HG03064 (cell line): Measurements from ENCODE around the gene SNX10.

Experiments used
- ATAC-seq: cut with Tn5 transposase; IDR thresholded peaks from one replicate; pipeline ENCODE4 v1.9.1; 2021; ENCODE audit warnings: low read depth; ENCODE audit not compliant: unreplicated experiment

SNX10 gene

DNA sequence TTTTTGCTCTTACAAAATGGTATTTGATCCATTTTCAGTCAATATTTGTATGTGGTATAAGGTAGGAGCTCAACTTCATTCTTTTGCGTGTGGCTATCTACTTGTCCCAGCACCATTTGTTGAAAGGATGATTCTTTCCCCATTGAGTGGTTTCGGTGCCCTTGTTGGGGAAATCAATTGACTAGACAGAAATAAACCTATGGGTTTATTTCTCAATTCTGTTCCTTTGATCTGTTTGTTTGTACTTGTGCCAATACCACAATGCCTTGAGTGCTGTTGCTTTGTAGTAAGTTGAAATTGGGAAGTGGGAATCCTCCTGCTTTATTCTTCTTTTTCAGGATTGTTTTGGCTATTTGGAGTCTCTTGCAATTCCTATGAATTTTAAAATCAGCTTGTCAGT lies 41.0 kb downstream of the SNX10 start:
- ATAC-seq = no peak

DNA sequence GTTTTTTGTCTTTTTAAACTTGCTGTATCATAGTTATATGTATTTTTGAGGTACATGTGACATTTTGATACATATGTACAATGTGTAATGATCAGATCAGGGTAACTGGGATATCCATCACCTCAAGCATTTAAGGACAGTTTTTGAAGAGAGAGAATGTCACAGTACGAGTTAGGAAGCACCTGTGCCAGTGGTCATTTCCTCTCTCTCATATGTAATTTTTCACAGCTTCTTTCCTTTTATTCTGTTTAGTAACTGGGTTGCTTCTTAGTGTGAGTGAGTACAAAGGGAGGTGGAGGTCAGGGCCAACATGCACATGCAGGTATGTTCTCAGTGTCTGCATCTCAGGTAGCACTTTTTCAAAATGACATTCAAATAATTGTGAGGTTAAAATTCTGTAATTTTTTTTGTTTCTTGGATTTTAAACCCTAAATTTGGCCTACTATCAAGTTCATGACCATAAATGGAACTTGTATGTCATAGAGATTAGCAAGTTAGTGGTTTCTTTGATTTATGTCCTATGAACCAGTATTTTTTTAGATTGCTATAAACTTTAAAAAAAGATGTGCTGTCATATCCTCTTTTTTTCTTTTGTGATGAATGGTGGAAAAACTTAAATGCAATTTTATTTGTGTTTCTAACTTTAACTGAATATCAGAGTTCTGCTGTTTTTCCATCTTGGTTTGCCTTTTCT lies 42.7 kb downstream of the SNX10 start:
- ATAC-seq = no peak

DNA sequence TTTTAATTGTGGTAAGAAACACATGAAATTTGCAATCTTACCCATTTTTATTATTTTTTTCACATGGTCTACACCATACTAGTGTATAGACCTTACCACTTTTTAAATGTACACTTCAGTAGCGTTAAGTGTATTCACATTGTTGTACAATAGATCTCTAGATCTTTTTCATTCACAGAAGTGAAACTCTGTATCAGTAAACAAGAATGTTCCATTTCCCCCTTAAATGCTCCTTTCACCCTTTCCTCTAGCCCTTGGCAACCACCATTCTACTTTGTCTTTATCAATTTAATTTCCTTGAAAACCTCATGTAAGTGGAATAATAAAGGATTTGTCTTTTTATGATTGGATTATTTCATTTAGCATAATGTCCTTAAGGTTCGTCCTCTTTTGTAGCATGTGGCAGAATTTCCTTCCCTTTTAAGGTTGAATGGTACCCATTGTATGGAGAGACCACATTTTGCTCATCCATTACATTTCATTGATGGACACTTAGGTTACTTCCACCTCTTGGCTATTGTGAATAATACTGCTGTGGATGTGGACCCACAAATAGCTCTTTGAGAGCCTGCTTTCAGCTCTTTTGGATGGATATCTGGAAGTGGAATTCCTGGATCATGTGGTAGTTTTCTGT lies 45.7 kb downstream of the SNX10 start:
- no peak for ATAC-seq

DNA sequence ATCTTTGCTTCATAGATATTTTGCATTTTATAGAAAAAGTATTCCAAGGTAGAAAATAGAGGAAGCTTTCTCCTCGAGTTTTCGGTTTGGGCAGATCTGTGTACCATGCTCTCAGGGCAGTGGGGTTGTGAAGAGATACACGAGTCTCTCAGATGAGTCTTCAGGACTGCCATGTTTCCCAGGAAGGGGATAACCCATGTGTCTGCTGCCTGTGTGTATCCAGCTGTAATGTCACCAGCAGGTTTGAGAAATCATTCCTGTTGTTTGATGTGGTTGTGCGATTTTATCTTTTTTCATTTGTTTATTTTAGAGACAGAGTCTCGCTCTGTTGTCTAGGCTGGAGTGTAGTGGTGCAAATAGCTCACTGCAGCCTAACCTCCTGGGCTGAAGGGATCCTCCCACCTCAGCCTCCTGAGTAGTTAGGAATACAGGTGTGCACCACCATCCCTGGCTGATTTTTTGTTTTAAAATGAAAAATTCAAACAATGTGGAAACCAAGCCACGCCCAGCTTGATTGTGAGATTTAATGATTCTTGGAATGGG lies 48.9 kb downstream of the SNX10 start:
- ATAC-seq = no peak

DNA sequence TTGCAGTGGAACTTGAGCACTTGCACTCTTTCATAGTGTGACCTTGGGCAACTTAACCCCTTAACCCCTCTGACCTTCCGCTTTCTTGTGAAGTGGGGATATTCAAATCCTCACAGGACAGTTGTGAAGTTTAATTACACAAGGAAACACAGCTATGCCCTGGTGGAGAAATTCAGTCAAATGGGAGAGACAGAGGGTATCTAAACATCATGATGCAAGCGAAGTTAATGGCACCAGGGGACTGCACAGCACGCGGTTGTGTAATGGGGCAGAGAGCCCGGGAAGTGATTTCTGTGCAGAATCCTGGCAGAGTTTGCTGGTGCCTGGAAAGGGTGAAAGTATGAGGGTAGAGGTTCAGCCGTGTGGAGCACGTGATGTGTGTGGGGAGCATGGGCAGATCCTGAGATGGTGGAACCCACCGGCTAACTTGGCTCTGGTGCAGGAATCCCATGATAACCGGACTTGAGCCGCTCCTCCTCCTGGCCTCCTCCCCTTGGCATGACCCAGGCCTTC lies 51.7 kb downstream of the SNX10 start:
- ATAC-seq = no peak

DNA sequence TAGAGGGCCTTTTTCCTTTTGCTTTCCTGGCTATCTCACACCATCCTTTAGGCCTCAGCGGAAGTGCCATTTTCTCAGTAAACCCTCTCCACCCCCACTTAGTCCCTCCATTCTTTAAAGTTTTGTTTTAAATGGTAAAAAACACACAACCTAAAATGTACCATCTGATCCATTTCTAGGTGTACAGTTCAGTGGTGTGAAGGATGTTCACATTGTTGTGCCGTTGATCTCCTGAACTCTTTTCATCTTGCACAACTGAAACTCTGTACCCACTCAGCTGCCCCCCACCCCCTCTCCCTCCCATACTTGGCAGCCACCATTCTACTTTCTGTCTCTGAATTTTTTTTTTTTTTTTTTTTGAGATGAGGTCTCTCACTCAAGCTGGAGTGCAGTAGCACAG lies 52.2 kb downstream of the SNX10 start:
- no peak for ATAC-seq

DNA sequence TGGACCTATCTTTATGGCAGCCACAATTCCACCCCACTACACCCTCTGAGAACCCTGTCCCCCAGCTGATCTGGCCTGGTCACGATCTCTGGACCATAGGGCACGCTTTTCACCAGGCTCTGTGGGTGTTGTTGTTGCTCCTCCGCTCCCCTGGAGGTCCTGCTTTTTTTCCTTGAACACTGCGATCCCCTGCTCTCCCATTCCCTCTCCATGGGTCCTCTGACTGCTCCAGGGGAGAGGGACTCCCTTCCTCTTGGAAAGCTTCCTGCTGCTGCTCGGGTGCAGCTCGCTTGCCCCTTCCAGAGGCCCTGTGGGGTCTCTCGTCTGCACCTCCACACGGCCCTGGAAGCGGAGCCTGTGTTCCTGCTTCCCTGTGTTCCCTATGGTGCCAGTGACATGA lies 53.5 kb downstream of the SNX10 start:
- ATAC-seq = no peak

DNA sequence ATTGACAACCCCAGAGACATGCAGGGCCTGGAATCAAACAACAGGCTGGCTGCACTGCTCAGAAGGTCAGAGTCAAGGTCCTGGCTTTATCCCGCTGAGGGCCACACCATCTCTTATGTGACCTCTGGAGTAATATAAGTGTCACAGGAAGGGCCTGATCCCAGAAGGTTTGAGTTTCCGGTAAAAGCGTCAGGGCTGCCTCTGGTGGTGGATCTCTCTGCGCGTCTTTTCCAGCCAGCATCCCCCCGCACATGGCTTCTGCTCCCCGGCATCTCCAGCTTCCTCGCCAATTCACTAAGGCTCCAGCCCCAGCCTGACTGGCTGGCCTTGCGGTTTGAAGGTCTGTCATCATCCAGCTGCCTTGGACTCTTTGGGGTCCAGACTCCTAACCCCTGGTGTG lies 54.2 kb downstream of the SNX10 start:
- ATAC-seq = no peak

DNA sequence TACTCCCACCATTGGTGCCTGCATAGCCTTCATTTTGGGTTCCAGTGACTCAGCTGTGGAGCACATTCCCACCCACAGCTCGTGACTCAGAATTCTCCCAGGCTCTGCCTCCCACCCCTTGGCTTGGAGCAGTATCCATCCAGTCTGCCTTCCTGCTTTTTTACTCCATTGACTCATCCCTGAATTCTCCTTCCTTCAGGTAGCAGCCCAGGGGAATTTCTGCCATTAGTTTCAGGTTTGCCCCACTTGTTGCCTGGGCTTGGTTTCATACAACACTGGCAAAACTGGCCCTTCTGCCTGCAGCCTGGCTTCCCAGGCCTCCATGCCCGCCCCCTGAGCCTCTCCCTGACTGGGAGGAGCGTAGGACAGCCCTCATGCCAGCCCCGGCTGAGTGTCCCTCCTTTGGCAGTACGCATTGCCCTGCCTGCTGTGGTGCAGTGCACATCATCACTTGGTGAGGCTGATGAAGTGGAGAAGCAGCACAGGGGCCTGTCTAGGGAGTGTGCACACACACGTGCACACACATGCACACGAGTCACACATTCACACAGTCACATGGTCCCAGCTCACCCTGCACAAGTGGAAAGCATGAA lies 55.0 kb downstream of the SNX10 start:
- no peak for ATAC-seq

DNA sequence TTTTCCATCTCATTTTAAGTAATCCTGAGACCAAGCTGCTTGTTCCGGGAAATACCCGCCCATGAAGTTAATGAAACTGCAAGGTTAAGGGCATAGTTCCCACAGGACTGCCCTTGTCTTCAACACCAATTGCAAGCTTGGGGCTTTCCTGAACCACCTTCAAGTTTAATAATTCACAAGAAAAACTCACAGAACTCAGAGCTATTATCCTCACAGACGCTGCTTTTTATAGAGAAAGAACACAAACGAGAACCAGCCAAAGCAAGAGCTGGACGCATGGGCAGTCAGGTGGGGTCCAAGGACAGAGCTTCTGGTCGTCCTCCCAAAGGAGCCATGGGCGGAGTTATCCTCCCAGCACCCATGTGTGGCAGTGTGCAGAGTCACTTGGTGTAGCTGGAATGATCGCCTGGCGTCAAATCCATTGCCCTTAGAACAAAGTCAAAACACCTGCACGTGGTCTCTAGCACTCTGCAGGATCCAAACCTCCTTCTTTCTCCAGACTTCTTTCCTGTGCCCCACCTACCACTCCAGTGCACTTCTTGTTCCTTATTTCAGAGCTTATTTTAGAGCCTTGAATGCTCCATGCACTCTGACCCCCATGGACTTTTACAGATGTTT lies 56.7 kb downstream of the SNX10 start:
- ATAC-seq = peak; percentile 66

DNA sequence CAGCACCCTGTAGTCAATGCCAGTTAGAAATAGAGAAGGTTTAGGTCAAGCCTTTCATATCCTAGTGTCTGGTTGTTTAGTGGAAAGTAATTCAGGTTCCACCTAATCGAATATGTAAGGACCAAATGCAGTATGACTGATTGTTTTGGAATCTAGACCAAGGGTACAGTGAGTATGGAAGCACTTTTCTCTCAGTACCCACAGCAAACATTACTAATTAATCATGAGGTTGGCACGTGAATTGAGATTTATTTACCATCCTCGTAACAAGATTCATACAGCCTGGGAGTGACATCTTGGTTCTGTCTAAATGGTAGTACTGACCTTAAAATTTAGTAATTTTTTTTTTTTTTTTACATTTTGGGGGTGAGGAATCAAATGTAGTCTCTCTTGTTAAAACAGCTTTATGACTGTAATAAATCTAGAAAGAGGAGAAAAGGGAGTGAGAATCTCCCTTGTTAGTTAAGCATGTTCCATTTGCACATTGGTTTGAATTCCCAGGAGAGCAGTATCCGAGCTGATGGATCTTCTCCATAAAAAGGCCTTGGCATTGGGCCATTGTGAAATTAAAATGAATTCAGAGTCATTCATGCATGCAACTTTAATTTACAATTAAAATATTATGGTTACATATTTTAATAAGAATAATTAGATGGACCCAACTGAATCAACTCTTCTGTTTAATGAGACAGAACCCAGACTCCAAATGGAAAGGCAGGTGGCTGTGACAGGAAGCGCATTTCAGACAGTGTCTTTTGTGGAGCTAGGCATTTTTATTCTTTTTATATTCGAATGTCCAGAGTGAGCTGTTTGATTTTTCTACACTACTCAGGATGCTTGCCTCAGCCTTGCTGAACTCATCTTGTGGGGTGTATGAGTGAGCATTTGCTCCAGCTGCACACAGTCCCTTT lies 57.6 kb downstream of the SNX10 start:
- ATAC-seq = no peak

DNA sequence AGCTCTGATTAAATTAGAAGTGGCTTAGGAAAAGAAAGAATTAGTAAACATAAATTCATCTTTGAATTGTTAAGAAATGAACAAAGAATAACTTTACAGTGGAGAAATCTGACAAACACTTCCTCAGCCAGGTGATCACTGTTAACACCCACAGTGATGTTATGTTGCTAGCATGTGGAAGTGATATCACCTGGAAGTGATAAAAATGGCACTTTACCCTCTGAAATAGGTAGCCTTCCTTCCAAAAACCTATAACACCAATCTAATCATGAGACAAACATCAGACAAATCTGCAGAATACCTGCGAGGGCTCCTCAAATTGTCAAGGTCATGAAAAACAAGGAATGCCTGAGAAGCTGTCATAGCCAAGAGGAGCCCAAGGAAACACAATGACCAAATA lies 59.5 kb downstream of the SNX10 start:
- no peak for ATAC-seq

DNA sequence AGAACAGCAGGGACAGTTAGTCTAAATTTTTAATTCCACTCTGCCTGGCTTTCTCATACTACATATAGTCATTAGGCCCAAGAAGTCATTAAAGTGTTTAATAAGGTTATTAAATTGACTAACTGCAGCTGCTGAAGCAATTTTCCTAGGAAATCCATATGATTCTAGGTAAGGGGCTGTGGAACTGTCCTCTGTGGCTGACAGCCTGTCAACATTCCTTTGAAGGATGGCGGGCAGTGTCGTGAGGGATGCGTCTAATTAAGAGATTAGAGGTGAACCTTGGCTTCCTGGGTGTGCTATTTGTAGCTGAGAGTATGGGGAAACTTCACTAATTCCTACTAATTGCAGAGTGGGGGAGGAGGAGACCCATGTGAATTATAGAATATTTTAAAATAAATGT lies 64.6 kb downstream of the SNX10 start:
- no peak for ATAC-seq

DNA sequence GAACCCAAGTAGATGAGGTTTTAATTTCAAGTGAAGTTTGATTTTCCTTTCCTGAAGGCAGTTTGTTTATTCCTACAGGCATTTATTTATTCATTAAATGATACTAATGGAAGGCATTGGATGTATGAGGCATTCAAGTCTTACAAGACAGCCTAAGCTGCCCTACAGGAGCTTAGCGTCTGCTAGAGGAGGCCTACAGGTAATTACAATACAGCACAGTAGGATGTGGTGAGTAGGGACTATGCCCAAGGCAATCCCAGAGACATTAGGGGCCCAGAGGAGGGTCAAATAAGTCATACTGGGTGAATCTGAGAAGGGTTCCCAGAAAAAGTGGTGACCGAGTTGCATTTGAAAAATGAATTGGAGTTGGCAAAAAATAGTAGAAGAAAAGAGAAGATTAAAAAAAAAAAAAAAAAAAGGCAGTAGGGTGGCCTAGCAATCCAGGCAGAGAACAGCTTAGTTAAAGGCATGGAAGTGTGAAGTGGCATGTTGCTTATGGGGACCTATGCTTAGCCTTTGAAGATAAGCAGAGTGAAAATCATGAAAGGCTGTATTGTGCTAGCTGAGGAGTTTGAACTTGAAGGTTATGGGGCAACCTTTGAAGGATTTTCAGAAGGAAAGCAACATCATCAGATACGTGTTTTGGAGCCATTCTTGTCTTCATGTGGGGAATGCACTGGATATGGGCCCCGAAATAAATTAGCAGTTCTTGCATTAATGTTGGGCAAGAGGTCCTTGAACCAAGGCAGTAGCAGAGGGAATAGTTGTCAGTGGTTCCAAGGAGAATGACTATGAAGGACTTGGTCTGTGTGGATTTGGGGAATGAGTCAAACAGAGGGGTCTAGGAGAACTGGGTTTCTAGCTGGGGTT lies 65.5 kb downstream of the SNX10 start:
- ATAC-seq = no peak

DNA sequence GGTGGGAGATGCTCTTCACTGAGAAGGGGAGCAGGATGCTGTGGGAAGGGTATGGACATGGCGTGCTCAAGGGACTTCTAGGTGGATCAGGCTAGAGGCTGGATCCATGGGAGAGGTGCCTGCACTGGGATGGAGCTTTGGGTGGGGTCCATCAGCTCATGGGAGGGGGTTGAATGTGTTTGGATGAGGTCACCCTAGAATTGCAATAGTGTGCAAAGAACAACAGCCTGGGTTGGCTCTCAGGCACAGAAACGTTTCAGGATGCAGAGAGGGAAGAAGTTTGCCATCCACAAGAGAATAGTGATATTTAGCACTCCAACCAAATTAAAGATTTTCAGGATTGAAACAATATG lies 66.1 kb downstream of the SNX10 start:
- no peak for ATAC-seq

DNA sequence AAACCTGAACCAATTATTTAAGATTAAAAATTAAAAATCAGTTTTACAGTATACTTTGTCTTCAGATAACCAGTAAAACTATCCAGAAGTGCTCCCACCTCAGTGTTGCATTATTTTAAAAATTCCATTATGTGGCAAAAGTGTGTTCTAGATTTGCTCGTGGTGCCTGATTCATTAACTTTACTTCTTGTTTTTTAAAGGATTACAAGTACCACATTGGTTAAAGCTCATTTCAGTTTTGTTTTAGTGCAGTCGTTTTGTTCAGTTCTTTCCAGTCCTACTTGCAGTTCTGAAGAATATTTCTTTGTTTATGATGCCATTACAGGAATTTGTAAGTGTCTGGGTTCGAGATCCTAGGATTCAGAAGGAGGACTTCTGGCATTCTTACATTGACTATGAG lies 69.0 kb downstream of the SNX10 start:
- ATAC-seq = no peak

DNA sequence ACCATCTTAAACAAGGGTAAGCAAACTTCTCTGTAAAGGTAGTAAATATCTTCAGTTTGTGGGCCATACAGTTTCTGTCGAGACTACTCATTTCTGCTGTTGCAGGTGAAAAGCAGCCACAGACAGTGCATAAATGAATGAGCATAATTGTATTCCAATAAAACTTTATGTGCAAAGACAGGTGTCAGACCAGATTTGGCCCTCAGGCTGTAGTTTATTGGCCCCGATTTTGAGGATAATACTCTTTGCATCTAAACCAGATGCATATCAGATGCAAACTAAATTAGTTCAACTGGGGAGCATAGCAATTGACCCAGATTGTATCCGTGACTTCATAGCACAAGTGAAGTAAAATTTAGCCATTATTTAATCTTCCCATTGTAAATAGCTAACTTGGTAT lies 70.0 kb downstream of the SNX10 start:
- no peak for ATAC-seq

DNA sequence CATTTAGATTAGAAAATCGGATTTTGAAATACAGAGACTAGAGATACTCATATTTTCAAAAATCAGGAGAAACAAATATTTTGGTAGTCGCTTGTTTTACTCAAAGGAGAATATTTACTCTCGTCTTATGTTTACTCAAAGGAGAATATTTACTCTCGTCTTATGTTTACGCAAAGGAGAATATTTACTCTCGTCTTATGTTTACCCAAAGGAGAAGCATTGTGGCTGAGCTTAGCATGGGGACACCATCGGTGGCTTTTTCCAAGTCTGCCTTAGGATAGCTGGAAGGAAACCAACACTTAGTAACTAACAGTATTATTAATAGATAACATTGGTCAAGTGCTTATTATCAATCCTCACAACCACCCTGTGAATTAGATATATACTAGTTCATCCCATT lies 71.8 kb downstream of the SNX10 start:
- ATAC-seq = no peak

DNA sequence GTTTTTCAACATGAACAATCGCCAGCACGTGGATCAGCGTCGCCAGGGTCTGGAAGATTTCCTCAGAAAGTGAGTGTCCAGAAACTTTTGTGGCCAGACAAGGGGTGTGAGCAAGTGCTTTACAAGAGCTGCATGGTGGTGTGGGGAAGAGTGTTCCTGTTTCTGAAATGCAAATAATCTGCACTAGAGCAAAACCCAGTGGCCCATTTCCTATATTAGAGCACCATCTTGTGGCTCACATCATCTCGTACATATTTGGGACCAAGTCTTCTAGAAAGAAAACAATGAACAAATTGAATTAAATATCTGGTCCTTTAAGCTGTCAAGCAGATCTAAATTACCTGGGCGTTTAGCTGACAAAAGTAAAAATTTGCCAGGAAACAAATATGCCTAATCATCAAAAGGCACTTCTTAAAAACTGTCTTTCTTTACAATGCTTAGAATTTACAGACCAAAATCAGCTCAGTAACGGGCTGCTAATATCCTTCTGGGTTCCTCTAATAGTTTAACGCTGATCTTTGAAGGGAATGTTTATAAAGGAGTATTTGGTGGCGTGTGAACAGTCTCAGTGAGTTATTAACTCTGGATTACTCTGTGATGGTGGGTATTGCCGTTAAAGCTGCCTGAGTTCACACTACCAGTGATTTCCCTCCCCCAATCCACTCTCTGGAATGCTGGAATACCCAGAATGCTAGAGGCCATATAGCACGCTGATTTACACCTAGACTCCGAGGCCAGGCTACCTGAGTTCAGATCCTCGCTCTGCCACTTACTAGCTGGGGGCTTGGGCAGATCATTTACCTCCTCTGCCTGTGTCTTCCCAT lies 73.6 kb downstream of the SNX10 start:
- ATAC-seq = peak; percentile 63
